HAP-1 (cell line): Measurements from ENCODE around the gene IRF2BP2.

Source experiments
- DNase-seq, 2 experiments: peaks; one replicate each; pipeline ENCODE4 v3.0.0-alpha.2; 2016 to 2020; ENCODE audit warnings: low spot score in 2 of 2
- H3K27me3 ChIP-seq: fragments of 250-450 bp; sonication (Bioruptor Pico); 2 replicates; pipeline ENCODE4 v1.5.1; 2020; ENCODE audit warnings: low read depth, mild to moderate bottlenecking, moderate library complexity
- H3K36me3 ChIP-seq: fragments of 250-450 bp; sonication (Bioruptor Pico); replicated peaks from 2 replicates; pipeline ENCODE4 v1.5.1; 2020; ENCODE audit warnings: mild to moderate bottlenecking
- H3K4me1 ChIP-seq: fragments of 250-450 bp; sonication (Bioruptor Pico); 2 replicates; pipeline ENCODE4 v1.5.1; 2020; ENCODE audit warnings: mild to moderate bottlenecking
- H3K4me3 ChIP-seq: fragments of 250-450 bp; sonication (Bioruptor Pico); 2 replicates; pipeline ENCODE4 v1.5.1; 2020; ENCODE audit warnings: mild to moderate bottlenecking, moderate library complexity
- H3K9me3 ChIP-seq: fragments of 250-450 bp; sonication (Bioruptor Pico); 2 replicates; pipeline ENCODE4 v1.5.1; 2020; ENCODE audit warnings: mild to moderate bottlenecking, moderate library complexity
- in situ Hi-C: fragments of 300-500 bp; cut with MboI; formaldehyde crosslinking; loops from 3 replicates; pipeline ENCODE4 v1.14.3; 2020; ENCODE audit warnings: low sequenced_read_pairs, inconsistent platforms, mixed read lengths

IRF2BP2 gene

GRCh38 chr1:234614081-234614489 is 4.1 kb upstream of the IRF2BP2 start:
- no peaks in the 10 kb centered on the region for H3K36me3 ChIP-seq
- peaks cover 47% of the 10 kb centered on the region for H3K4me1 ChIP-seq
- no peak for DNase-seq
- no peaks in the 10 kb centered on the region for H3K27me3 ChIP-seq
- in situ Hi-C loops = loop anchor here (5.0 kb wide), 1 partner anchor 373 kb away; no protein-coding TSS in a partner anchor
- no peak overlapping the region for H3K4me3 ChIP-seq
- H3K9me3 ChIP-seq = no peaks in the 10 kb centered on the region

- in situ Hi-C loops = loop anchor here (5.0 kb wide), 1 partner anchor 374 kb away; no protein-coding TSS in a partner anchor
- no peak for DNase-seq
- H3K4me3 ChIP-seq = no peak overlapping the region; the same call in 1 of the 2 replicates
Observed at GRCh38 chr1:234613128-234613875, 3.3 kb upstream of the IRF2BP2 start.

GRCh38 chr1:234612352-234613127 is 2.6 kb upstream of the IRF2BP2 start:
- peaks cover 33% of the 10 kb centered on the region for H3K4me1 ChIP-seq
- H3K36me3 ChIP-seq = peaks cover 11% of the 10 kb centered on the region
- peak; percentile 95 to 96 for DNase-seq
- H3K4me3 ChIP-seq = peak overlapping the region; percentile 4
- no peaks in the 10 kb centered on the region for H3K9me3 ChIP-seq
- in situ Hi-C loops = loop anchor here (5.0 kb wide), 1 partner anchor 375 kb away; no protein-coding TSS in a partner anchor
- H3K27me3 ChIP-seq = no peaks in the 10 kb centered on the region

More at GRCh38 chr1:234613128-234613875, 3.3 kb upstream of the IRF2BP2 start:
- Histone ChIP-seq H3K4me1 (peaks cover 41% of the 10 kb centered on the region), H3K9me3 (no peaks in the 10 kb centered on the region), H3K36me3 (peaks cover 4% of the 10 kb centered on the region), H3K27me3 (no peaks in the 10 kb centered on the region)

- peak overlapping the region; percentile 4 for H3K4me3 ChIP-seq
- no peaks in the 10 kb centered on the region for H3K27me3 ChIP-seq
- DNase-seq = peak; percentile 30 to 52
- in situ Hi-C loops = loop anchor here (5.0 kb wide), 1 partner anchor 375 kb away; no protein-coding TSS in a partner anchor
- H3K4me1 ChIP-seq = peaks cover 33% of the 10 kb centered on the region
- H3K36me3 ChIP-seq = peaks cover 18% of the 10 kb centered on the region
- H3K9me3 ChIP-seq = no peaks in the 10 kb centered on the region
Observed at GRCh38 chr1:234611847-234612351, 1.9 kb upstream of the IRF2BP2 start.

- peak; percentile 84 to 95 for DNase-seq
- Histone ChIP-seq H3K36me3 (peaks cover 23% of the 10 kb centered on the region), H3K9me3 (no peaks in the 10 kb centered on the region), H3K4me3 (peak overlapping the region; percentile 21), H3K27me3 (no peaks in the 10 kb centered on the region), H3K4me1 (peaks cover 33% of the 10 kb centered on the region)
- in situ Hi-C loops = loop anchor here (5.0 kb wide), 1 partner anchor 376 kb away; no protein-coding TSS in a partner anchor
Observed at GRCh38 chr1:234611225-234611846, 1.4 kb upstream of the IRF2BP2 start.

- Histone ChIP-seq H3K27me3 (no peaks in the 10 kb centered on the region), H3K4me1 (peaks cover 34% of the 10 kb centered on the region), H3K9me3 (no peaks in the 10 kb centered on the region), H3K4me3 (peak overlapping the region; percentile 39), H3K36me3 (peaks cover 29% of the 10 kb centered on the region)
- DNase-seq = peak; percentile 82 to 93
- in situ Hi-C loops = loop anchor here (5.0 kb wide), 1 partner anchor 377 kb away; no protein-coding TSS in a partner anchor
Observed at GRCh38 chr1:234610666-234611224, 767 bp upstream of the IRF2BP2 start.

- Histone ChIP-seq H3K27me3 (no peaks in the 10 kb centered on the region), H3K9me3 (no peaks in the 10 kb centered on the region), H3K4me3 (peak overlapping the region; percentile 39; the same call in 1 of the 2 replicates), H3K4me1 (peaks cover 40% of the 10 kb centered on the region), H3K36me3 (peaks cover 40% of the 10 kb centered on the region)
- no peak for DNase-seq
- in situ Hi-C loops = loop anchor here (5.0 to 10.0 kb wide), 4 partner anchors 112 to 473 kb away; no protein-coding TSS in a partner anchor
Observed at GRCh38 chr1:234609691-234610042, 311 bp downstream of the IRF2BP2 start.

- H3K9me3 ChIP-seq = no peaks in the 10 kb centered on the region
- peak overlapping the region; percentile 55 for H3K4me3 ChIP-seq
- H3K4me1 ChIP-seq = peaks cover 42% of the 10 kb centered on the region
- in situ Hi-C loops = loop anchor here (5.0 to 10.0 kb wide), 3 partner anchors 112 to 473 kb away; no protein-coding TSS in a partner anchor
- no peaks in the 10 kb centered on the region for H3K27me3 ChIP-seq
- H3K36me3 ChIP-seq = peaks cover 40% of the 10 kb centered on the region
- DNase-seq = peak in 1 of 2 experiments; percentile 54
Observed at GRCh38 chr1:234608911-234609690, 877 bp downstream of the IRF2BP2 start.

GRCh38 chr1:234608025-234608910 is 1.7 kb downstream of the IRF2BP2 start:
- Histone ChIP-seq H3K4me3 (peak overlapping the region; percentile 55), H3K4me1 (peaks cover 39% of the 10 kb centered on the region), H3K9me3 (no peaks in the 10 kb centered on the region), H3K36me3 (peaks cover 40% of the 10 kb centered on the region), H3K27me3 (no peaks in the 10 kb centered on the region)
- in situ Hi-C loops = loop anchor here (5.0 to 10.0 kb wide), 3 partner anchors 111 to 474 kb away; no protein-coding TSS in a partner anchor
- peak; percentile 67 to 75 for DNase-seq

- H3K27me3 ChIP-seq = no peaks in the 10 kb centered on the region
- in situ Hi-C loops = loop anchor here (5.0 to 10.0 kb wide), 3 partner anchors 110 to 475 kb away; no protein-coding TSS in a partner anchor
- peak overlapping the region; percentile 55 for H3K4me3 ChIP-seq
- no peaks in the 10 kb centered on the region for H3K9me3 ChIP-seq
- peaks cover 42% of the 10 kb centered on the region for H3K36me3 ChIP-seq
- DNase-seq = peak; percentile 76 to 83
- H3K4me1 ChIP-seq = peaks cover 40% of the 10 kb centered on the region
Observed at GRCh38 chr1:234607109-234608024, 2.6 kb downstream of the IRF2BP2 start.

- in situ Hi-C loops = loop anchor here (5.0 to 10.0 kb wide), 3 partner anchors 109 to 476 kb away; no protein-coding TSS in a partner anchor
Observed at GRCh38 chr1:234606784-234607108, 3.2 kb downstream of the IRF2BP2 start.

More at GRCh38 chr1:234606784-234607108, 3.2 kb downstream of the IRF2BP2 start:
- Histone ChIP-seq H3K4me3 (peak overlapping the region; percentile 55), H3K27me3 (no peaks in the 10 kb centered on the region), H3K36me3 (peaks cover 45% of the 10 kb centered on the region), H3K4me1 (peaks cover 40% of the 10 kb centered on the region), H3K9me3 (no peaks in the 10 kb centered on the region)
- DNase-seq = peak in 1 of 2 experiments; percentile 51
